Measurements from ENCODE around the gene ZNF423.

Gene ZNF423

DNA sequence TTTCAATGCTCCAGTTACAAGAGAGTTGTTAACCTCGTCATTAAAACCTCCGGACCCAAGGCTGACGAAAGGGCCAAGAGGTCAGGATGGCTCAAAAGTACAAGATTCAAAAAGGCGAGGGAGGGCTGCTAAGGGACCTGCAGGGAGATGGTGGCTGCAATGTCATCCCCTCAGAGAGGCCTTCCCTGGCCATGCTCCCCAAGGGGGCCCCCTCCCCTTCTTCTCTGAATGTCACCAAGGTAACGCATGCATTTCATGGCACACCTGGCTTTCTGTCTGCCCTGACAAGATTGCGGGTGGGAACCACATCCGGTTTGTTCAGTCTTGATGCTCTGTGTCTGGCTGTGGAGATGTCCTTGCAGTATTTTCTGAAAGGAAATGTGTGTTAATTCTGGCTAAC, 392.4 kb downstream of the ZNF423 start:
- DNase-seq, result peak; percentile 99

DNA sequence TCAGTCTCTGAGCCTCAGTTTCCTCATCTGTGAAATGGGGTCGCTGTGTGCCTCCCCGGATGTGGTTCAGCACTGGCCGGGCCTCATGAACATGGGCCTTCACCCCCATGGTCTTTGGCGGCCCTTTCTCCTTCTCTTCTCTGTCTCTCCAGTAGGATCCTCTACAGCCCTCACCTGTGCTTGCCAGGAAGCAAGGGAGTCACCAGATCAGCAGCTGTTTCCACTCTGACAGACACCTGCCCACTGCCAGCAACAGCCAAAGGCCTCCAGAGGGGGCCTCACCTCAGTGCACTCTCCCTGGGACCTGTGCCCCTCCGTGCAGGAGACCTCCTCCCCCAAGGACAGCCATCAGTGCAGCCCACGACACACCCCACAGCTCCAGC, 392.9 kb downstream of the ZNF423 start:
- DNase-seq, result peak; percentile 86

DNA sequence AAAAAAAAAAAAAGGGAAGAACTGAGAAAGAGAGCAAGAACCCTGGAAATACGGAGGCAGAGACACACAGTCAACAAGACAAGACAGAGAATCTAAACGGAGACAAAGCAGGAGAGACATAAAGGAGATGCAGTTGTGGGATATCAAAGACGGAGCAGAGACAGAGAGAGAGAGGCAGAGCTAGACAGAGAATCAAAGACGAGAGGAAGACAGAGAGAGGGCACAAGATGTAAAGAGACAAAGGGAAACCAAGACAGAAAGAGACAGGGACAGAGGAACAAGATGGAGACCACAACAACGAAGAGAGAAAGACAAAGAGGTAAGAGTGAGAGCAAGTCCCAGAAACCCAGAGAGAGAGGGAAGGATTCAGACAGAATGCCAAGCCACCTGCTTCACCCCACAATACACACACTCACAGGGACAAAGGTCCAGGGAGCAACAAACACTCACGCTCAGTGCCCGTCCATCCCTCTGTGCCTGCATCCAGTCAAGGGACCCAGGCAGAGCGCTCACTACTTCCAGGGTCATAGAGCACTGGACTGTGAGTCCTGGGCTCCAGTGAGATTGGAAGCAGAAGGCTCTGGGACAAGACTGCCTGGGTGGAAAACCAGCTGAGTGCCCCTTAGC, 393.4 kb downstream of the ZNF423 start:
- DNase-seq, result no peak

DNA sequence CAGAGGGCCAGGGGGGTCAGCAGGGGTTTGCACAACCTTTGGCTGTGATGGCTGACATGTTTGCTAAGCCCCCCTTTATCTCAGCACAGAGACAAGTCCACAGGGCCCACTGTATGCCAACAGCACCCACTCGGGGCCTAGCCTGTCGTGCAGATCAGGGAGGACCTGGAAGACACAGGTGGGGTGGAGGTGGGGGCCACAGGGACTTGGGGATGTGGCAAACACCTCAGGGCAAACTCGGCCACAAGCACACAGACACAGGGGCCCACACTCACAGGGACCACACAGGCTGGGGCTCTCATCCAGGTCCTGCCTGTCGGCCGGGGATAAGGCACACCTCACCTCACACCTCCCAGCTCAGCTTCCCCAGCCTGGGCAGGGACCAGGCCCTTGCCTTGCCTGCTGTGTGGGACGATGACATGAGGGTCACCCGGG, 394.4 kb downstream of the ZNF423 start:
- DNase-seq, result no peak

DNA sequence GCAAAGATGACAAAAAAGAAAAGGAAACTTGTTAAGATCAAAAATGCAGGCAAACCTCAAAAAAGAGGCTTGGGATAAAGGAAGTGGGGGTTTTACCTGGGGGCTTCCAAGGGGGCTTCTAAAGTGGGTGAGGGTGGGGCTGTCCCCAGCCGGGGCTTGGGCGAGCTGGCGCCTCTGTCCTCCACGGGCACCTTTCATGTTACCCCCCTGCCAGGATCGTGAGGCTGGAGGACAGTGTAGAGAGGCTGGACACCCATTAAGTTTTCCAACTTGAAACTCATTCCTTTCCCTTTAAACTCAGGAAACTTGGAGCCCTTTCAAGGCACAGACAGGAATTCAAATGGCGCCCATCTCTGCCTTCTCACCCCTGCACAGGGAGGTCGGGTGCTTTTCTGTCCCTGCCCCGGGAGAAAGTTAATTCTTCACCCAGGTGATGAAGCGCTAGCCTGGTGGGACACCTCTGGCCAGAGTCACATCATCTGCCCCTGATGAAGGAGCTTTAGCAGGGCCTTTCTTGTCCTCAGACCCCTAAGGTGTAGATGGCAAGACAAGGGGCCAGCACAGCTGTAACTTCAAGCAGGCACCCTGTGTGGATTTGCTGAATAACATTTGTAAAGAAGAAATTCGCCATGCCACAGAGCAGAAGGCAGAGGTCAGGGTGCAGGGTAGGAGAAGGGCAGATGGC, 395.0 kb downstream of the ZNF423 start:
- no peak for DNase-seq

DNA sequence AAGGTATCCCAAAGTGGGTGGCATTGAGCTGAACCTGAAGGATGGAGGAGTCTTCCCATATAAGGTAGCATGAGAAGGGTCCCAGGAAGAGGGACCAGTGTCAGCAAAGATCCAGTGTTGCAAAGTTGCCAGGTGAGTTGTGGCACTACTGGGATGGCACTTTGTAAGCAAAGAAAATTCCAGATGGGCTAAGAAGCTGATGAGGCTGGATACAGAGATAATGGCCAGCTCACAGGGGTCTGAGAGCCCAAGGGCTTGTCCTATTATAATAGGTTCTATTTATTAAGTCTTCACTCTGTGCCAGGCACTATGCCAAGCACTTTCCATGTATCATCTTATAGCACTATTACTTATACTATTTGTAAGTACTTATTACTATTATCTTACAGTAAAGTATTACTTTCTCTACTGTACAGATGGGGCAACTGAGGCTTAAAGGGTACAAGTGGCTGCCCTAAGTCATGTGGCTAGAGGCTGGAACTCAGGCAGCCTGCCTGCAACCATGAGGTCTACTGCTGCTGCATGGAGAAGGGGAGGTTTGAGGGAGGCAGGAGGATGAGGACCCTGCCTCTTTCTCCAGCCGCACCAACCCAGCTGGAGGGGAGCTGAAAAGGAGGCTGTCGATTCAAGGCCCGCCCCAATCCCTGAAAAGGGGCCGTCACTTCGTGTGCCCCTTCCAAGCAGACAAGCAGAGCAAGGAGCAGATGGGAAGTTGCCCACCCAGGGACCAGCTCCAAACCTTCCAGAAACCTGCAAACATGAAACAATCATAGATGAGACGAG, 395.8 kb downstream of the ZNF423 start:
- no peak for DNase-seq

DNA sequence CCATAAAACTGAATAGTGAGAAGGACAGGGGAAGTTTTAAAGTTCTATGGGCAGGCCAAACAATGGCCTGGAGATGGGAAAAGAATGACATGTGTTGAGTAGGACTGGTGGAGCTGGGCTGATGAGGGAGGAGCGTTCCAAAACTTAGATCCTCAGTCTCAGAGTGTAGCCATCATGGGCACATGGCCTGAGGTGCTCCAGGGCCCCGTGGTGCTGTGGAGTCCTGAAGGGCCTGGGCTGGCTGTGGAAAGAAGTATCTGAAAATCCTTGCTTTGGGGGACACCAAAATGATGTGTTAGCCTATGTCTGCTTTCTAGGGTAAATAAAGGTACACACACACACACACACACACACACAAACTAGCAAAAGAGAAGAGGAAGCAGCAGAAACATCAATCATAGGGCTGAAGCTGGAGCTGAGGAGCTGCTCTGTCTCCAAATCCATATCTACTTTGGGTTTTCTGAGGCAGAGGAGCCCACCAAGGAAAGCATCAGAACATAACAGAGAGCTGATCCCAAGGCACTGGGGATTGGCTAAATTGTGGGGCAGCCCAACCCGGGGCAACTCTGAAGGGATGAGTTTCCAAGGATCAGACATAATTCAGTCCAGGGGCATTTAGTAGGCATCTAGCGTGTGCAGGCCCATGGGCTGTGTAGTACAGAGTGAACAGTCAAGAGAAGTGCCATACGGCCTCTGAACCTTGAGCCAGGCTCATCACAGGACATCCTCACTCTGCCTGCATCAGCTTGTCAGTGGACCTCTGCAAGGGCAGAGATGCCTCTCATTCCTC, 397.1 kb downstream of the ZNF423 start:
- DNase-seq, result no peak

DNA sequence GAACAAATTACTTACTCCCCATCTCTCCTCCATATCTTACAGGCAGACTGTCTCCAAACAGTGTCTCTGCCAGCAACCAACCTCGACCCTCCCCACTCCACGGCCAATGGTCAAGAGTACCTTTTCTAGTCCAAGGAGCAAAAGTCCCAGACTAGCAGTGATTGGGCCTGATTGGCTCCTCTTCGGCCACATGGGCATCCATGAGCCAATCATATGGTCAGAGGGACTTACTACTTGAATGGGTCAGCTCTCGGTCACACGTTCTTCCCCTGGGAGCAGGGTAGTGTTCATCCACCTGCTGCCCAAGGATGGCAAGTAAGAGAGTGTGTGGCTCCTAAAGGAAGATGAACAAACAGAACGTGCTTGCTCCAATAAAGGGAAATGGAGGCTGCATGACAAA, 397.7 kb downstream of the ZNF423 start:
- DNase-seq, result no peak

DNA sequence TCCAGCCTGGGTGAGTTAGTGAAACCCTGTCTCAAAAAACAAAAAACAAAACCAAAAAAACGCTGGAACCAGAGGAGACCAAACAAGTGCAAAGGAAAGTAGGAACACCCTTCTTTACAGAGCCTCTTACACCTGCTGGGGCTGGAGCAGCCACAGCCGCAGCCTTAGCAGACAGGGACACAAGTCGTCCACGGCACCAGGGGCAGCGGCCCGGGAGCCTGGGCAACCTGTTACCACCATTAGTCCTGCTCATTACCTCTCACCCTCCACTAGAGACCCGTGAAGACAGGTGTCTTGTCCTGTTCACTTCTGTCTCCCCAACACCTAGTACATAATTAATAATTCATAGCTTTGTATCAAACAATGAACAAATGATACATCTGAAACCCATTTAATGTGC, 398.7 kb downstream of the ZNF423 start:
- DNase-seq, result no peak

DNA sequence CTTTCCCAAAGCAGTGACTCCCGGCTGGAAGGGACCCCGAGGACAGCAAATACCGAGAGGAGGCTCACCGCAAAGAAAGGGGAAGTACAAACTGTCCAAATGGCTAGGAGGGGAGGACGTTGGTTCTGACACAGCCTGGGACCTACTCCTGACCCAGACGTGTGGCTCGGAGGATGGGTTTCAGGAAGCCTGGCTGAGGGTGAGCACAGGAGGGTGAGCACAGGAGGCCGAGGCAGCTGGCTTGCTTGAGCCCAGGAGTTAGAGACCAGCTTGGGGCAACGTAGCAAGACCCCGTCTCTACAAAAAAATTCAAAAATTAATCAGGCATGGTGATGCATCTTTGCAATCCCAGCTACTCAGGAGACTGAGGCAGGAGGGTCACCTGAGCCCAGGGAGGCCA, 399.1 kb downstream of the ZNF423 start:
- no peak for DNase-seq

DNA sequence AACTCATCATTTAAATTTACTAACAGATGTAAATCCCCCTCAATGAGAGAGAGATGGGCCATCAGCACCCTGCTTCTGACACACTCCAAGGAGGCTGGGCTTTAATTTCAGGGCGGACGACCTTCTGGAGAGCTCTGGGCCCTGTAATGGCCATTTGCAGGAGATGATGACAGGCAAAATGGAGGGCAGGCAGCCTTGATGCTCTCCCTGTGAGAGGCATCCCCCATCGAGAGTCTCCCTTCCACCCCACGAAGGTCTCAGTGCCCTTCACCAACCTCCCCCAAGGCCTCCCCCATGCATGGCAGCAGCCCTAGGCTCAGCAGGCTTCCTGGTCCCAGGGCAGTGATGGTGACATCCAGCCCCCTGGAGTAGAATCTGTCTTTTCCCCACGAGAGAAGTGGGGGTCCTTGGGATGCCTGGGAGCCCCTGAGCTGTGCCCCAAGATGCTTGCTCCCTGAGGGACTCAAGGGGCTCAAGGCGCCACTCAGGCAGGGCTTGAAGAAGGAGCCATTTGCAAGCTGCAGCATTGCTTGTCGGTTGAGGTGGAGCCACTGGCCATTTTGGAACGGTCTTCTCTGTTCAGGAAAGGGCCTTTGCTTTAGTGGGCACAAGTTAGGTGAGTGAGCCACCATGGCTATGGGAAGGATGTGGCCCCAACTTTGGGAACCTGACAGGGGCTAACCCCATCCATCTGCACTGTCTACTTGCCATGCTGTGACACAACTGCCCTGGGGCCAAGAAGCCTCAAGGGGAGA, 399.7 kb downstream of the ZNF423 start:
- no peak for DNase-seq

DNA sequence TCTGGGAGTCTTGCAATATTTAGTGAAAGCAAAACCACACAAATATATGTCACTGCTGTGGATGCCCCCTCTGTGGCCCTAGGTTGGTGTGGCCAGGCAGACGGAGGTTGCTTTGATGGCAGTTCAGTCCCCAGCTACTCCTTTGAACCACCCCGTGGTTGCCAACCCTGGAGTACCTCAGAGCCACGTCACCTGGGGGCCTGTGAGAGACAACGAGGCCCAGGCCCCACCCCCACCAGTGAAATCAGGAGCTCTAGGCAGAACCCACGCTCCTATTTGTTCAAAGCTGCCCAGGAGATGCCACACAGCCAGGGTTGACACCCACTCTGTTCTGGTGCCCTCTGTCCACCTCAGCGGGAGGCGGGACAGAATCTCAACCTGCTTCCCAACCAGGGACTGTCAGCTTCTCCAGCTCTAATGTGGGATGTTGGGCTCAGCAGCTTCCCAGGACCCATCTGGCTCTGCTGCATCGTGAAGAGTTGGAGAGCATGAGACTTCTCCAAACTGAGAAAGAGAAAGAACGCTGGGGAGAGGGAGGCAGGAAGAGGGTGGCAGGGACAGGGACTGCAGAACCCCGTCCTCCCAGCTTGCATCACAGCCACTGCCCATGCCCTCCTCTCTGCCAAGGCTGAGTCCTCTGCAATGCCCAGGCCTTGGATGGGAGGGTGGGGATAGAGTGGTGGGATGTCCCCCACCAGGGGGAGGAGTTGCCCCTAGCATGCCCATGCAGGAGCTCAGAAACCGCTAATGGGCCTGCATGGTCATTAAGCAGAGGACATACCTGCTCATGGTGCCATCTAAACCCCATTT, 400.5 kb downstream of the ZNF423 start:
- no peak for DNase-seq

DNA sequence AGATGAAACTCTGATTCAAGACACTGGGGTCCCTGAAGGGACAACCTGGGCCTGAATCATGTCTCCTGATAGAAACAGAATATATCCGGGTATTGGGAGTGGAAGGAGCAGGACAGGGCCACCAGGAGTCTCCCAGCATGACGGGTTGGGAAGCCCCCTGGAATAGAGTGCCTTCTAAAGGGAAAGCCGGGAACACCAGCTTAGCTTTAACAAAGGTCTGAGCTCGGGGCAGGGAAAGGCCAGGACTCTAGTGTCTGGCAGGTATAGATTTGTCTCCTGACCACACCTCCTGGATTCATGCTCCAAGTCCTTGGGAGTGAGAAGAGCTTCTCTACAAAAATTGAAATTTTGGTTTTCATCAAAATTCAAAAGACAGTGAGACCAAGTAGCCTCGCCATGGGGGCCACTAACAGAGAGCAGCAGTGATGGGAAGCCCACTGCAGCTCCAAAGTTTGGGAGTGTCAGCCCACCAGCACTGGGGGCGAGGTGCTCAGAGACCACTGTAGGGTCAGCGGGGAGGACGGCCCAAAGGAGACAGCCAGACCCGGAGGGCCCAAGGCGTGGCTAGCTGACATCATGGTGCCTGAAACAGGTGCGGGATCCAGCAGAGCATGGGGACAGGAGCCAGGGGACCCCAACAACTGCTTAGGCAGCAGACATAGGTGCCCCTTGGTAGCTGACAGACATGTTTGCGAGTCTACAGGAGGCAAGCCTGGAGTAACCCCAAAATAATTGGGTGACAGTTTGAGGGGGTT, 401.3 kb downstream of the ZNF423 start:
- DNase-seq, result no peak

DNA sequence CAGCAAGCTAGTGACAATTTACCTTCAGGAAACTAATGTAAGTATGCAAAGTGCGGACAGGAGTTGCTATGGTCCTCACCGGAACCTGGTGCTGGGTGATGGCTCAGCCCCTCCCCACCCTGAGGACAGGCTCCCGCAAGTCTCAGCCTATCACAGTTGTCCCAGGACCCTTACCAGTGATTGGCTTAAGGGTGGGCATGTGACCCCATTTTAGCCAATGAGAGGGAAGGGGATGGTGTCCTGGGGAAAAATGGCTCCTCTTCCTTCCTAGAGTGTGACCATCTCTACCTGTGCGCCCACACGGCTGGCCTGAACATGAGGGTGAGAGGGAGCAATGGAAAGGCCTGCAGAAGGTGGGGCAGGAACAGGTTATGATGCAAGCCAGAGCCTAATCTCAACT, 401.9 kb downstream of the ZNF423 start:
- no peak for DNase-seq

DNA sequence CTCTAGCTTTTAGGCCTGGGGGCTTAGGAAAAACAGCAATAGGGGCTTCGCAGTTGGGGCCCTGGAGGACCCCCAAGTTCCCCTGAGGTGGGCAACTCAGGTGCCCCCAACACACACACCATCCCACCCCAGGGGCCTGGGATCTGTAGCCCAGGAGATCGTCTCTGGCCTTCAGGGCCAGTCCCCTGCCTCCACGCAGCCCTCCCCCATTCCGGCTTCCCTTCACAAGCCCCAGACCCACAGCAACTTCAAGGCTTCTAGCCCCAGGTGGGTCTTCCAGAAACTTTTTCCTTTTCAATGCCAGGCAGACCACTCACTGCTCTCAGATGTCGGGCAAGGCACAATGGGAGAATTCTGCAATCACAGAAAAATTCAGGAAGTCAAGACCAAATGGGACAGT, 402.9 kb downstream of the ZNF423 start:
- no peak for DNase-seq

DNA sequence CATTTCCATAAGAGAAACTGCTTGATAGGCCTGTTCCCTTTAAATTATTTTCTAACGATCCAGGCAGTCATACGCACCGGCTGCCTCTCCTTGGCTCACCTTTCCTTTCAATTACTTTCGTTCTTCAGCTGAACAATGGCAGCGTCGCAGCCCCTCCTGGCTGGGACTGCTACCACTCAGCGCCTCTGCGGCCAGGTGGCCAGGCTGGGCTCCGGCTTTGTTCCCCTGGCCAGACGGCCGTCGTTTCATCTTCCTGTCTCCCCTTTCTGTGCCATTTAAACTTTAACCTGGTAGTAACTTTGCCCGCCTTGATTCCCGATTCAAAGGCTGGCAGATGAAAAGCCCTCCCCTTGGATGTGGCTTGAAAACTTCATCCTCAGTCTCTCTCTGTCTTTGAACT, 403.3 kb downstream of the ZNF423 start:
- DNase-seq, result peak; percentile 23

DNA sequence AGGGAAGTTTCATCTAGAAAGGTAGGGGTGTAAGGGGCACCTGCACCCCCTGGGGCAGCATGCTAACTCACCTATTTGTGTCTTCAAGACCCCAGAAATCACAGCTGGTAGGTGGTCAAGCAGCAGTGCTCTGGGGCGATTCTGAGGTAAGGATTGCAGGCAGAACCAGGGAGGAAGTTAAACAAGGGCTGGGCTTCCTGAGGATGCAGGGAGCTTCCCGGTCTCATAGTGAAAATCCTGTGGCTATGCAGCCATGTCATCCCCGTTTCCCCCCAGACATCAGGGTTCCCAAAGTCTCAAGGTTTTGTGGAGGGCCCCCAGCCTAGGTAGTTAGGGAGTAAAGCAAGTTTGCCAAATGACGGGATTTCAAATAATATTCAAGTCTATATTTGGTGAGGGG, 403.8 kb downstream of the ZNF423 start:
- no peak for DNase-seq

DNA sequence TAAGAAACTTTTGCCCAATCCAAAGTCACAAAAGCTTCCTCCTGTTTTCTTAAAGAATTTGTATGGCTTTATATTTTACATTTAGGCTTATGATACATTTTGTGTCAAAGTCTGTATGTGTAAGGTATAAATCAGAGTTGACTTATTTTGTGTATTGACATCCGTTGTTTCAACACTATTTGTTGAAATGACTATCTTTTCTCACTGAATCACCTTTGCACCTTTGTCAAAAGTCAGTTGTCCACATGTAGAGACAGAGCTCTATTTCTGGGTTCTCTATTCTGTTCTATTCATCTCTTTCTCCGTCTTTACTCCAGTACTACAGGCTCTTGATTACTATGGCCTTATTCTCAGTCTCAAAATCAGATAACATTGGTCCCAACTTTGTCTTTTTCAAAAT, 409.1 kb downstream of the ZNF423 start:
- no peak for DNase-seq

DNA sequence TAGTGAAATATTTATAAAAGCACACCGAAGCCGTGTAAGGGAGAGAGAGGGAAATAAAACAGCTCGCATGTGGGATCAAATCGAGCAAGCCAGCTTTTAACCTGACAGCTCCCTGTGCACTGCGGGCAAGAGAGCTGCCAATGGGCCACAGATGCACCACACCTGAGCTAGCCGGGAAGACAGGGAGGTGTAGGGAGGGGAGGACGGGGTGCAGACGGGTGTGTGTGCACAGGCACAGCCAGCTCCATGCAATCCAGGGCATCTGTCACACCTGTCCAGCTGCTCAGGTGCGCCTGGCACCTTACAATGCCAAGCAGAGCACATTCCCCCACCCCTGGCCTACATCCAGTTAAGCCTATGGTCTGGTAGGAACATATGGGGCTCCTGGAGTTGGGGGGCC, 412.3 kb downstream of the ZNF423 start:
- no peak for DNase-seq

DNA sequence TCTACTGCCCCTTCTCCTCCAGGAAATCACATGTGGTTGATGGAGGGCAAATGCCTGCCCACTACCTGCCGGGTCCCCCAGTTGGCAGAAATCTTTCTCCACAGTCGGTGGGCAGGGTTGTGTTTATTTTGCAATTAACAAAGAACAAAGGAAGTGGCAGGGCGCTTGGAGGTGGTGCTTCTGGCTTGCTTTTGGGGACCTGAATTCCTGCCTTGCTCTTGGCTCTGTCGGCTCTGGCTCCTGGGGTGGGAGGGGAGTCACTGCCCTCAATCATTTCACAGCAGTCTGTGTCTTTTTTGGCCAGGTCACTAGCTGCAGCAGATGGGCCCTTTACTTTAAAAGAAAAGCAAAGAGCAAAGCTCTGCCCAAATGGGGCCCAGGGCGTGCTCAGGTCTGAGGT, 413.1 kb downstream of the ZNF423 start:
- DNase-seq, result no peak

DNA sequence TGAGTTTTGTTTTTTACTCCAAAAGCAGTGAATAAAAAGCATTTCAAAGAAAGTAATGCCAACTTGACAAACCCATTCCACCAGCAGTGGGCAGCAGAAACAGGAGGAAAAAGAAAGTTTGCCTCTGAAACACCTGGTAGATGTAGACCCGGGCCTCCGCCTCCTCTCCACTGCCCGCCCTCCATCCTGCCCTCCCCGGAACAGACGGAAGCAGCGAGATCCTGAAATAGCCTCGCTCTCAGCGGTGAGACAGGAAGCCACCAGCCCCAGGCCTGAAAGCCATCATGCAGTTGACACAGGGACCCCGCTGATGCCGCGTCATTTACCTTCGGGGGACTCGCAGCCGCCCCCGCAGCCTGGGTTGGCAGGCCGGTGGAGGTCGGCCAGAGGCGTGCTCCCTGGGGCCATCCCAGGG, 414.5 kb downstream of the ZNF423 start:
- peak; percentile 96 for DNase-seq
